CD14-positive monocyte (primary cell): ENCODE measurements around the gene RHOBTB1. TPM values are rescaled to one million over a fixed set of nuclear protein-coding genes. Genes with fewer than 3 reads are reported as not detected.

ENCODE experiments used
- DNase-seq, 3 donors: peaks; one replicate each; pipeline ENCODE4 v3.0.0-alpha.2; 2011 to 2022
- H2AFZ ChIP-seq: 2 replicates; pipeline ENCODE4 v1.6.0; 2012; ENCODE audit warnings: mild to moderate bottlenecking, low read depth, low read length, inconsistent platforms; ENCODE audit not compliant: insufficient read depth, poor library complexity, severe bottlenecking
- H3K27ac ChIP-seq, 2 donors: 1 replicate in 1 of 2; 2 replicates in 1 of 2; pipeline ENCODE4 v1.5.1; 2012 to 2013; ENCODE audit warnings: low read length in 2 of 2, control low read depth in 1 of 2, inconsistent platforms in 1 of 2, low read depth in 1 of 2, mild to moderate bottlenecking in 1 of 2
- H3K27me3 ChIP-seq, 2 donors: one replicate each; pipeline versions ENCODE4 v1.6.0 to v1.6.1; 2011 to 2013; ENCODE audit warnings: low read length in 2 of 2; ENCODE audit not compliant: control insufficient read depth in 2 of 2, insufficient read depth in 2 of 2
- H3K36me3 ChIP-seq, 2 donors: replicated peaks in 1 of 2; 1 replicate in 1 of 2; 2 replicates in 1 of 2; pipeline versions ENCODE4 v1.5.1 to v1.6.1; 2012 to 2013; ENCODE audit warnings: low read length in 2 of 2, control low read depth in 1 of 2, inconsistent platforms in 1 of 2, mild to moderate bottlenecking in 1 of 2; ENCODE audit not compliant: insufficient read depth in 2 of 2, control insufficient read depth in 1 of 2
- H3K4me1 ChIP-seq, 2 donors: 1 replicate in 1 of 2; 2 replicates in 1 of 2; pipeline versions ENCODE4 v1.5.1 to v1.6.1; 2012 to 2013; ENCODE audit warnings: low read length in 2 of 2, control low read depth in 1 of 2, inconsistent platforms in 1 of 2, mild to moderate bottlenecking in 1 of 2, moderate library complexity in 1 of 2; ENCODE audit not compliant: insufficient read depth in 2 of 2, control insufficient read depth in 1 of 2
- H3K4me2 ChIP-seq: replicated peaks from 2 replicates; pipeline ENCODE3; 2012; ENCODE audit warnings: low read length, moderate library complexity, mild to moderate bottlenecking; ENCODE audit not compliant: poor library complexity, severe bottlenecking; ENCODE audit errors: extremely low read depth
- H3K4me3 ChIP-seq, 3 experiments: fragments of 200-600 bp in 1 of 3; sonication (generic) in 1 of 3; replicated peaks in 1 of 3; 1 replicate in 2 of 3; 2 replicates in 1 of 3; pipeline ENCODE4 v1.5.1; 2011 to 2013; ENCODE audit warnings: low read length in 3 of 3, mild to moderate bottlenecking in 3 of 3, control low read depth in 2 of 3, low read depth in 2 of 3, inconsistent platforms in 1 of 3, moderate library complexity in 1 of 3
- H3K79me2 ChIP-seq: 2 replicates; pipeline ENCODE4 v1.6.0; 2012; ENCODE audit warnings: mild to moderate bottlenecking, control low read depth, inconsistent platforms, low read length, moderate library complexity; ENCODE audit not compliant: insufficient read depth
- H3K9ac ChIP-seq: 2 replicates; pipeline ENCODE4 v1.6.0; 2017; ENCODE audit warnings: low read length, mild to moderate bottlenecking; ENCODE audit not compliant: insufficient read depth, poor library complexity, severe bottlenecking
- H3K9me3 ChIP-seq, 2 donors: replicated peaks in 1 of 2; 1 replicate in 1 of 2; 2 replicates in 1 of 2; pipeline versions ENCODE4 v1.5.1 to v1.6.1; 2012 to 2013; ENCODE audit warnings: low read length in 2 of 2, control low read depth in 1 of 2; ENCODE audit not compliant: control insufficient read depth in 1 of 2, insufficient read depth in 1 of 2
- H4K20me1 ChIP-seq: 2 replicates; pipeline ENCODE4 v1.6.0; 2012; ENCODE audit warnings: mild to moderate bottlenecking, low read length, control low read depth, moderate library complexity; ENCODE audit not compliant: insufficient read depth
- H3K27ac Mint-ChIP-seq, 7 donors: one replicate each; pipeline ENCODE4 v1.8.0; 2020; ENCODE audit warnings: mild to moderate bottlenecking in 7 of 7, mixed read lengths in 7 of 7, moderate library complexity in 6 of 7, inconsistent platforms in 2 of 7
- H3K27me3 Mint-ChIP-seq, 3 donors: one replicate each; pipeline ENCODE4 v1.8.0; 2021 to 2022; ENCODE audit warnings: low read depth in 3 of 3, mild to moderate bottlenecking in 3 of 3, mixed read lengths in 3 of 3, moderate library complexity in 3 of 3, inconsistent platforms in 1 of 3
- H3K36me3 Mint-ChIP-seq, 2 donors: one replicate each; pipeline ENCODE4 v1.8.0; 2020; ENCODE audit warnings: mixed read lengths in 2 of 2, inconsistent platforms in 1 of 2, mild to moderate bottlenecking in 1 of 2
- H3K4me1 Mint-ChIP-seq: one replicate; pipeline ENCODE4 v1.8.0; 2020; ENCODE audit warnings: mild to moderate bottlenecking, mixed read lengths
- H3K4me3 Mint-ChIP-seq, 2 donors: one replicate each; pipeline ENCODE4 v1.8.0; 2020; ENCODE audit warnings: mild to moderate bottlenecking in 2 of 2, mixed read lengths in 2 of 2, moderate library complexity in 1 of 2
- H3K9me3 Mint-ChIP-seq, 7 donors: one replicate each; pipeline ENCODE4 v1.8.0; 2020 to 2022; ENCODE audit warnings: mixed read lengths in 7 of 7, mild to moderate bottlenecking in 6 of 7, moderate library complexity in 6 of 7, inconsistent platforms in 2 of 7
- WGBS: methylation state at CpG from one replicate; pipeline ENCODE4 v1.1.5; 2013; ENCODE audit warnings: missing lambda C conversion rate; ENCODE audit not compliant: insufficient coverage; 5-methylcytosine and 5-hydroxymethylcytosine counted together
- intact Hi-C, 2 donors: fragments of 100-400 bp; cut with micrococcal nuclease; formaldehyde crosslinking; loops; one replicate each; pipeline versions ENCODE4 v1.15.0 to v1.15.1; 2023
- polyA plus RNA-seq, 3 donors: library from polyadenylated mRNA; depleted of rRNA in 1 of 3; unstranded in 2 of 3; stranded (reverse) in 1 of 3; fragments of 300-500 nt in 2 of 3; fragments of >200 nt in 1 of 3; fragmentation: Illumina TruSeq in 2 of 3; gene quantifications; 1 replicate in 2 of 3; 2 replicates in 1 of 3; pipeline ENCODE4 v1.2.3, GENCODE V29; 2012 to 2021
- TF ChIP-seq, protein P1 (sequence below): fragments of 200-600 bp; IDR thresholded peaks from one replicate; pipeline ENCODE4 v1.8.0; 2022; ENCODE audit warnings: antibody characterized with exemption, mild to moderate bottlenecking

Gene RHOBTB1
- polyA plus RNA-seq, 3 donors: 0.41 to 0.96 (median 0.62) TPM

GRCh38 chr10:60989400-60989876 lies 45.5 kb upstream of the RHOBTB1 start:
- Histone ChIP-seq H2AFZ (no peak overlapping the region), H3K9ac (no peak overlapping the region), H3K27ac (no peak overlapping the region), H3K79me2 (no peaks in the 10 kb centered on the region), H3K36me3 (no peaks in the 10 kb centered on the region), H3K4me3 (no peak overlapping the region), H4K20me1 (no peaks in the 10 kb centered on the region), H3K9me3 (no peaks in the 10 kb centered on the region), H3K4me2 (no peak overlapping the region), H3K4me1 (no peaks in the 10 kb centered on the region), H3K27me3 (no peaks in the 10 kb centered on the region)
- intact Hi-C loops: no loop called here
- Mint-ChIP-seq H3K36me3 (no peaks in the 10 kb centered on the region), H3K4me3 (no peak overlapping the region), H3K4me1 (no peaks in the 10 kb centered on the region), H3K27ac (no peak overlapping the region), H3K9me3 (peaks cover 0 to 8% (median 4%) of the 10 kb centered on the region in 7 donors), H3K27me3 (peaks cover 0 to 5% (median 0%) of the 10 kb centered on the region in 3 donors)
- no peak for DNase-seq
- TF ChIP-seq, protein P1, sequence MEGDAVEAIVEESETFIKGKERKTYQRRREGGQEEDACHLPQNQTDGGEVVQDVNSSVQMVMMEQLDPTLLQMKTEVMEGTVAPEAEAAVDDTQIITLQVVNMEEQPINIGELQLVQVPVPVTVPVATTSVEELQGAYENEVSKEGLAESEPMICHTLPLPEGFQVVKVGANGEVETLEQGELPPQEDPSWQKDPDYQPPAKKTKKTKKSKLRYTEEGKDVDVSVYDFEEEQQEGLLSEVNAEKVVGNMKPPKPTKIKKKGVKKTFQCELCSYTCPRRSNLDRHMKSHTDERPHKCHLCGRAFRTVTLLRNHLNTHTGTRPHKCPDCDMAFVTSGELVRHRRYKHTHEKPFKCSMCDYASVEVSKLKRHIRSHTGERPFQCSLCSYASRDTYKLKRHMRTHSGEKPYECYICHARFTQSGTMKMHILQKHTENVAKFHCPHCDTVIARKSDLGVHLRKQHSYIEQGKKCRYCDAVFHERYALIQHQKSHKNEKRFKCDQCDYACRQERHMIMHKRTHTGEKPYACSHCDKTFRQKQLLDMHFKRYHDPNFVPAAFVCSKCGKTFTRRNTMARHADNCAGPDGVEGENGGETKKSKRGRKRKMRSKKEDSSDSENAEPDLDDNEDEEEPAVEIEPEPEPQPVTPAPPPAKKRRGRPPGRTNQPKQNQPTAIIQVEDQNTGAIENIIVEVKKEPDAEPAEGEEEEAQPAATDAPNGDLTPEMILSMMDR: no peak
- WGBS: 82% methylated on average over 2 of the region's 4 CpGs

DNA sequence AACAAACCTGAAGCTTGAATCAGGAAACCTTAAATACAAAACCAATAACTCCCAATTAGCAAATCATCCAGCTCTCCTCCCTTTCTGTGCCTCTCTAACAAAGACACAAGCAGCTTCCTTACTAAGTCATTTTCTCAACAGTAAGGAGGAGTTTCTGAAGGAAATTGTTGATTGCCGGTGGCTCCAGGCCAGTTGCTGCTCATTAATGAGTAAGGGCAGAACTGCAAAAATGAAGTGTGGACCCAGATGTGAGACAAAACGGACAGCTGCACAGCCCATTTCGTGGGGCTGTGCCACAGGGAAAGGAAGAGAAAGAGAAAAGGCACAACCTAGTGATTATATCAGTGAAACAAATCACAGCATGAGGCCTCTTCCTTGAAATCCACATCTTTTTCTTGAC lies 42.8 kb upstream of the RHOBTB1 start:
- DNase-seq: no peak
- Mint-ChIP-seq H3K27ac (no peak overlapping the region), H3K9me3 (peaks cover 0 to 8% (median 4%) of the 10 kb centered on the region in 7 donors), H3K4me3 (no peak overlapping the region), H3K27me3 (peaks cover 0 to 5% (median 1%) of the 10 kb centered on the region in 3 donors), H3K4me1 (no peaks in the 10 kb centered on the region), H3K36me3 (no peaks in the 10 kb centered on the region)
- no peak overlapping the region for H3K27ac ChIP-seq
- no peak overlapping the region for H3K9ac ChIP-seq
- H3K36me3 ChIP-seq: no peaks in the 10 kb centered on the region
- 50% methylated on average over 1 of the region's 3 CpGs for WGBS
- no peaks in the 10 kb centered on the region for H3K79me2 ChIP-seq
- no peaks in the 10 kb centered on the region for H3K9me3 ChIP-seq
- no peak overlapping the region for H3K4me3 ChIP-seq
- H3K4me2 ChIP-seq: no peak overlapping the region
- H3K4me1 ChIP-seq: no peaks in the 10 kb centered on the region
- no peak overlapping the region for H2AFZ ChIP-seq
- TF ChIP-seq, protein P1: no peak
- intact Hi-C loops: no loop called here
- H4K20me1 ChIP-seq: no peaks in the 10 kb centered on the region
- no peaks in the 10 kb centered on the region for H3K27me3 ChIP-seq
